ENCODE measurements around the gene TEX13A. TPM values are rescaled to one million over a fixed set of nuclear protein-coding genes. Genes with fewer than 3 reads are reported as not detected.

TEX13A gene
- total and polyA plus RNA-seq, 5 donors, result not detected

GRCh38 chrX:105173071-105173470 lies 47.4 kb downstream of the TEX13A start:
- ATAC-seq (no peak), DNase-seq (no peak)
- 76% methylated on average over 4 of the region's 4 CpGs for WGBS
- Histone ChIP-seq H3K4me3 (ENCODE audit: low read length) (no peak overlapping the region), H3K4me1 (ENCODE audit: control insufficient read depth, insufficient read depth, low read length) (no peaks in the 10 kb centered on the region), H3K27me3 (ENCODE audit: control insufficient read depth, insufficient read depth) (no peaks in the 10 kb centered on the region), H3K9me3 (ENCODE audit: control insufficient read depth, low read length) (no peaks in the 10 kb centered on the region), H3K27ac (ENCODE audit: low read length) (no peak overlapping the region)
- intact Hi-C loops (cut with DNase I), result no loop called here
